Measurements from ENCODE around the gene MRGPRE.

MRGPRE gene

GRCh38 chr11:3207526-3208189 is 24.6 kb downstream of the MRGPRE start:
- DNase-seq = peak; percentile 76

GRCh38 chr11:3206922-3207204 is 25.4 kb downstream of the MRGPRE start:
- no peak for DNase-seq

GRCh38 chr11:3206156-3206921 is 25.9 kb downstream of the MRGPRE start:
- no peak for DNase-seq

- DNase-seq = no peak
Observed at GRCh38 chr11:3205261-3206155, 26.7 kb downstream of the MRGPRE start.

- no peak for DNase-seq
Observed at GRCh38 chr11:3204141-3205015, 27.8 kb downstream of the MRGPRE start.

- no peak for DNase-seq
Observed at GRCh38 chr11:3203221-3204043, 28.8 kb downstream of the MRGPRE start.

- peak; percentile 61 for DNase-seq
Observed at GRCh38 chr11:3202759-3203158, 29.5 kb downstream of the MRGPRE start.

- DNase-seq = no peak
Observed at GRCh38 chr11:3202305-3202704, 29.9 kb downstream of the MRGPRE start.

GRCh38 chr11:3201677-3202181 is 30.5 kb downstream of the MRGPRE start:
- no peak for DNase-seq

- no peak for DNase-seq
Observed at GRCh38 chr11:3201112-3201581, 31.1 kb downstream of the MRGPRE start.

GRCh38 chr11:3200388-3201111 is 31.7 kb downstream of the MRGPRE start:
- DNase-seq = no peak

GRCh38 chr11:3199537-3200295 is 32.5 kb downstream of the MRGPRE start:
- DNase-seq = no peak

GRCh38 chr11:3198815-3199214 is 33.4 kb downstream of the MRGPRE start:
- DNase-seq = no peak

- no peak for DNase-seq
Observed at GRCh38 chr11:3197878-3198528, 34.2 kb downstream of the MRGPRE start.

GRCh38 chr11:3197044-3197695 is 35.0 kb downstream of the MRGPRE start:
- DNase-seq = no peak

- DNase-seq = no peak
Observed at GRCh38 chr11:3196161-3197043, 35.8 kb downstream of the MRGPRE start.

- DNase-seq = no peak
Observed at GRCh38 chr11:3195251-3196160, 36.7 kb downstream of the MRGPRE start.
